ENCODE measurements around the gene ZNHIT2. TPM values are rescaled to one million over a fixed set of nuclear protein-coding genes. Genes with fewer than 3 reads are reported as not detected.

ZNHIT2 gene
- total RNA-seq (2022), result 13.2 and 17.2 TPM in 2 replicates
- Bru-seq, nascent RNA, result percentile 43 among the genes with signal in this experiment
- percentile 54 among the genes with signal in this experiment for BruChase-seq, experiment 1, labeled RNA remaining after a 6-hour chase
- percentile 52 among the genes with signal in this experiment for BruChase-seq, experiment 2, labeled RNA remaining after a 2-hour chase
- long read RNA-seq, transcript ZNHIT2-201 (1 exons, 1,306 nt), result major isoform, 38 of 38 reads
- long read RNA-seq, partial matches to known transcripts, result 0 of 38 reads
- long read RNA-seq, other reads (novel, unspliced or antisense), result 0 of 38 reads

DNA sequence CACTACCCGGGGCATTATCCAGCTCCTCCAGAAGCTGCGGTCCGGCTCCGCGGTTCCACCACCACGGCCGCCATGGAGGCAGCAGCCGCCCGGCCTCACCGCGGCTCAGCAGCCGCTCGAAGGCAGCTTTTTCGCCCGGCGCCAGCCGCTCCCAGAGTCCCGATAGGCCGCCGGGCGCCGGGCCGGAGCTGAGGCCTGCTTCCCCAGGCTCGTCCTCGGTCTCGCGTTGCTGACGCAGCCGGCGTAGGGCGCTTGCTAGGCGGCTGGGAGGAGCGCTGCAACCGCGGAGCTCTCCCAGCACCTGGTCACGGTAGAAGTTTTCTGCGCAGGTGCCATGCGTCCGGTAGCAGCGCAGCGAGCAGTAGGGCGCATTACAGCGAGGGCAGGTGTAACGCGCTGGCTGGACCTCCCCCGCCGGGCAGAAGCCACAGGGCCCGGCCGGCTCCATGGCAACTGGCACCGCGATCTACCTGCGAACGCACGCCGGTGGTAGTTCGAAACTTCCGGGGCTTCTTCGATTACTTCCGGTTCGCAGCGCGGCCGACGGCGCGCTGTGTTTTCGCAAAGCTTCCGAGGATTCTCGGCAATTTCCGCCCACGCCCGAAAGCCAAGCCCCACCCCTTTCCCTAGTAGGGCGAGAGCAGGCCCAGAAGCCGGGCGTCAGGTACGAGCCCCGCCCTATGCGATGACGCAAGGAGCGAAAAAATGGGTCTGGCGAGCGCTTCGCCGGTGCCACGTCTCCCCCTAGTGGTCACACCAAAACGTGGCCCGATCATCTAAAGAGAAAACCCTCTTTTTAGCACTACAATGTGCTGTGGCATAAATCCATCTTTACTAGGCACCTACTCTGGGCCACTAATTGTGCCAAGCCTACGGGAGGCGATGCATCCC lies at the start of gene ZNHIT2:
ZNHIT2 (minus strand) TSS at position 496 of the 891 bp plus-strand sequence; CDS start at position 448, 48 bp downstream.
- Mint-ChIP-seq H3K4me3 (ENCODE audit: low read depth, unreplicated experiment) (peak within 1 kb of the TSS; percentile 82), H3K27me3 (ENCODE audit: unreplicated experiment) (no peaks in the 10 kb centered on the region), H3K27ac (ENCODE audit: unreplicated experiment) (peak within 1 kb of the TSS; percentile 90), H3K4me1 (ENCODE audit: low read depth, unreplicated experiment) (peaks cover 31% of the 10 kb centered on the region), H3K36me3 (ENCODE audit: insufficient read depth, unreplicated experiment) (peaks cover 90% of the 10 kb centered on the region), H3K9me3 (ENCODE audit: low read depth, unreplicated experiment) (no peaks in the 10 kb centered on the region)
- no TSS peak for BruUV-seq (replicated peaks)
- TF ChIP-seq, protein P1, sequence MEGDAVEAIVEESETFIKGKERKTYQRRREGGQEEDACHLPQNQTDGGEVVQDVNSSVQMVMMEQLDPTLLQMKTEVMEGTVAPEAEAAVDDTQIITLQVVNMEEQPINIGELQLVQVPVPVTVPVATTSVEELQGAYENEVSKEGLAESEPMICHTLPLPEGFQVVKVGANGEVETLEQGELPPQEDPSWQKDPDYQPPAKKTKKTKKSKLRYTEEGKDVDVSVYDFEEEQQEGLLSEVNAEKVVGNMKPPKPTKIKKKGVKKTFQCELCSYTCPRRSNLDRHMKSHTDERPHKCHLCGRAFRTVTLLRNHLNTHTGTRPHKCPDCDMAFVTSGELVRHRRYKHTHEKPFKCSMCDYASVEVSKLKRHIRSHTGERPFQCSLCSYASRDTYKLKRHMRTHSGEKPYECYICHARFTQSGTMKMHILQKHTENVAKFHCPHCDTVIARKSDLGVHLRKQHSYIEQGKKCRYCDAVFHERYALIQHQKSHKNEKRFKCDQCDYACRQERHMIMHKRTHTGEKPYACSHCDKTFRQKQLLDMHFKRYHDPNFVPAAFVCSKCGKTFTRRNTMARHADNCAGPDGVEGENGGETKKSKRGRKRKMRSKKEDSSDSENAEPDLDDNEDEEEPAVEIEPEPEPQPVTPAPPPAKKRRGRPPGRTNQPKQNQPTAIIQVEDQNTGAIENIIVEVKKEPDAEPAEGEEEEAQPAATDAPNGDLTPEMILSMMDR (IDR thresholded peaks at IDR 0.05; ENCODE audit: unreplicated experiment), result peak; percentile 88
- intact Hi-C loops (cut with micrococcal nuclease; ENCODE audit: unreplicated experiment), result loop anchor here (5.0 to 10.0 kb wide), 2 partner anchors 273 to 330 kb away; partner anchors contain the start of gene CDC42BPG
- CTCF ChIA-PET, result interaction anchor here (0.6 to 1.4 kb wide), 5 partner anchors 7 to 90 kb away, joined by 3 to 8 read pairs (median 6); partner anchors contain the start of genes CAPN1 and SNX15
- peak; percentile 99 for DNase-seq

DNA sequence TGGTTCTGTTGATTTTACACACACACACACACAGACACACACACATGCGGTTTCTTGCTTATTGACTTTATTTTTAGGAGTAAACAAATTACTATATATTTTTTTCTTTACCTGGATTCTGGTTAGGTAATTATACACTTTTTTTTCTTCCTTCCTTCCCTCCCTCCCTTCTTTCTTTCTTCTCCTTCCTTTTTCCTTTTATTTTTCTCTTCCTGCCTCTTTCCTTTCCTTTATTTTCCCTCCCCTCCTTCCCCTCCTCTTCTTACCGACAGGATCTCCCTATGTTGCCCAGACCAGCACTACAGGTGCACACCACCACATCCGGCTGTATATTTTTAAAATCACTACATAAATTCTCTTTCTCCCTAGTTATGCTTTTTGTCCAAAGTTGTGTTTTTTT lies 49.4 kb upstream of the ZNHIT2 start:
- DNase-seq, result no peak
- peaks cover 23% of the 10 kb centered on the region for H3K4me1 Mint-ChIP-seq (ENCODE audit: low read depth, unreplicated experiment)
- H3K36me3 Mint-ChIP-seq (ENCODE audit: insufficient read depth, unreplicated experiment), result peaks cover 9% of the 10 kb centered on the region
- TF ChIP-seq, protein P1 (IDR thresholded peaks at IDR 0.05; ENCODE audit: unreplicated experiment), result no peak
- no peak overlapping the region for H3K27ac Mint-ChIP-seq (ENCODE audit: unreplicated experiment)
- no peaks in the 10 kb centered on the region for H3K27me3 Mint-ChIP-seq (ENCODE audit: unreplicated experiment)
- intact Hi-C loops (cut with micrococcal nuclease; ENCODE audit: unreplicated experiment), result no loop called here
- CTCF ChIA-PET, result interaction anchor here (0.7 kb wide), 1 partner anchor 718 kb away, joined by 3 read pairs; no protein-coding TSS in a partner anchor
- H3K4me3 Mint-ChIP-seq (ENCODE audit: low read depth, unreplicated experiment), result peak overlapping the region; percentile 54
- H3K9me3 Mint-ChIP-seq (ENCODE audit: low read depth, unreplicated experiment), result no peaks in the 10 kb centered on the region
- BruUV-seq (replicated peaks), result no TSS peak

DNA sequence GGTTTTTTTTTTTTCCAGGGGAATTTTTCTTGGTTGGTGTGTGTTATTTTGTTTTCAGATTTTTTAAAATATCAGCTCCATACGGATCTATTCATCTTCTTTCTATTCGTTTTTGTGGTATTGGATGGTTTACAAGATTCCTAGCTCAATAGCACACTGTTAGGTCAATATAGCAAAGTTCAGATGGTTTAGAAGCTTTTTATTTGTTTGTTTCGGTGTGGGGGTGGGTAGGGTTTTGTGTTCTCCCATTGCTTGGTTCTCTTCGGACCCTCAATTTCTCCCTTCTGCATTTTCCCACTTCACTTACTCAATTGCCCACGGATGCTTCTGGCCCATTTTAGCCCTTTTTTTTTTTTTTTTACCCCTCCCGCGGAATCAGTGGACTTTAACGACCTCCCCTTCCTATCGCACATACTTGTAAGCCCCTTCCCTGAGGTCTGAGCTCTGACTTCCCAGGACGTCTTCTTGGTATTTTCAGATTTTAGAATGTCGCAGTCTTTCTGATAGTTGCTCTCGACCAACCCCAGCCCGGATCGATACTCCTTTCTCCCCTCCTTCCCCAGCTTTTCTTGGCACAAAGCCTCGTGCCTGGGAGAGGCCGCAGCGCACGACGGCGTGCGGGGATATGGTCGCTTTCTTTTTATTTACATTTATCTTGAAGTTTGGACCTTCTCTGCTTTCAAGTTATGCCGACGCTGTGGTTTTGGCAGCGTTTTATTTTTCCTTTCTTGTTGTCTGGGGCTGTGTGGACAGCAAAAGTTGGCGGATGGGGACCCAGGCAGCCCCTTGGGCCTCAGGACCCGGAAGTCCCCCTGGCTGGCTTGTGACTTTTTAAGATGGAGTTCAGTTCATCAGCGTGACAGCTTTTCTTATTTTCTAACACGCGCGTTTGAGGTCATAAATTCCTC lies 48.2 kb upstream of the ZNHIT2 start:
- BruUV-seq (replicated peaks), result no TSS peak
- intact Hi-C loops (cut with micrococcal nuclease; ENCODE audit: unreplicated experiment), result no loop called here
- Mint-ChIP-seq H3K36me3 (ENCODE audit: insufficient read depth, unreplicated experiment) (peaks cover 9% of the 10 kb centered on the region), H3K9me3 (ENCODE audit: low read depth, unreplicated experiment) (no peaks in the 10 kb centered on the region), H3K27me3 (ENCODE audit: unreplicated experiment) (no peaks in the 10 kb centered on the region), H3K4me1 (ENCODE audit: low read depth, unreplicated experiment) (peaks cover 23% of the 10 kb centered on the region), H3K4me3 (ENCODE audit: low read depth, unreplicated experiment) (peak overlapping the region; percentile 54), H3K27ac (ENCODE audit: unreplicated experiment) (peak overlapping the region; percentile 30)
- peak; percentile 24 for DNase-seq
- CTCF ChIA-PET, result interaction anchor here (0.7 to 1.1 kb wide), 4 partner anchors 31 to 169 kb away, joined by 3 to 6 read pairs (median 3); partner anchors contain the start of genes SYVN1 and ZNHIT2
- TF ChIP-seq, protein P1 (IDR thresholded peaks at IDR 0.05; ENCODE audit: unreplicated experiment), result no peak

All from Calu3 (cell line).